ENCODE results near the gene HTRA3. TPM values are rescaled to one million over a fixed set of nuclear protein-coding genes. Genes with fewer than 3 reads are reported as not detected.

The HTRA3 gene
- total and polyA plus RNA-seq, 5 donors = 52.8 to 133 (median 89.3) TPM

- intact Hi-C loops (cut with DNase I) = no loop called here
- ATAC-seq (no peak), DNase-seq (no peak)
- no peaks in the 10 kb centered on the region for H3K9me3 ChIP-seq (ENCODE audit: control insufficient read depth, low read length)
- no peak overlapping the region for H3K27ac ChIP-seq (ENCODE audit: low read length)
- no peak overlapping the region for H3K4me3 ChIP-seq (ENCODE audit: low read length)
- WGBS = 90% methylated on average over 1 of the region's 1 CpG
- no peaks in the 10 kb centered on the region for H3K27me3 ChIP-seq (ENCODE audit: control insufficient read depth, insufficient read depth)
- no peaks in the 10 kb centered on the region for H3K4me1 ChIP-seq (ENCODE audit: control insufficient read depth, insufficient read depth, low read length)
These were observed 31.3 kb downstream of the HTRA3 start for GRCh38 chr4:8300832-8301231.

- WGBS = 97% methylated on average over 22 of the region's 22 CpGs
- ATAC-seq = no peak
- no peaks in the 10 kb centered on the region for H3K27me3 ChIP-seq (ENCODE audit: control insufficient read depth, insufficient read depth)
- intact Hi-C loops (cut with DNase I) = no loop called here
- peak in 1 of 3 donors; percentile 43 for DNase-seq
- no peaks in the 10 kb centered on the region for H3K9me3 ChIP-seq (ENCODE audit: control insufficient read depth, low read length)
- peaks cover 4% of the 10 kb centered on the region for H3K4me1 ChIP-seq (ENCODE audit: control insufficient read depth, insufficient read depth, low read length)
- H3K27ac ChIP-seq (ENCODE audit: low read length) = no peak overlapping the region
- no peak overlapping the region for H3K4me3 ChIP-seq (ENCODE audit: low read length)
These were observed 32.5 kb downstream of the HTRA3 start for GRCh38 chr4:8301851-8302730.

GRCh38 chr4:8303081-8303480 is 33.5 kb downstream of the HTRA3 start:
- peak in 1 of 3 donors; percentile 12 for DNase-seq
- intact Hi-C loops (cut with DNase I) = no loop called here
- ATAC-seq = no peak
- Histone ChIP-seq H3K4me1 (ENCODE audit: control insufficient read depth, insufficient read depth, low read length) (peaks cover 4% of the 10 kb centered on the region), H3K4me3 (ENCODE audit: low read length) (no peak overlapping the region), H3K27ac (ENCODE audit: low read length) (no peak overlapping the region), H3K9me3 (ENCODE audit: control insufficient read depth, low read length) (no peaks in the 10 kb centered on the region), H3K27me3 (ENCODE audit: control insufficient read depth, insufficient read depth) (no peaks in the 10 kb centered on the region)
- 79% methylated on average over 4 of the region's 4 CpGs for WGBS

- Histone ChIP-seq H3K27ac (ENCODE audit: low read length) (no peak overlapping the region), H3K4me3 (ENCODE audit: low read length) (no peak overlapping the region), H3K4me1 (ENCODE audit: control insufficient read depth, insufficient read depth, low read length) (peaks cover 4% of the 10 kb centered on the region), H3K27me3 (ENCODE audit: control insufficient read depth, insufficient read depth) (no peaks in the 10 kb centered on the region), H3K9me3 (ENCODE audit: control insufficient read depth, low read length) (no peaks in the 10 kb centered on the region)
- ATAC-seq (no peak), DNase-seq (peak in 1 of 3 donors; percentile 50)
- intact Hi-C loops (cut with DNase I) = no loop called here
- WGBS = 85% methylated on average over 13 of the region's 13 CpGs
These were observed 34.1 kb downstream of the HTRA3 start for GRCh38 chr4:8303485-8304281.

- peaks cover 4% of the 10 kb centered on the region for H3K4me1 ChIP-seq (ENCODE audit: control insufficient read depth, insufficient read depth, low read length)
- H3K27me3 ChIP-seq (ENCODE audit: control insufficient read depth, insufficient read depth) = no peaks in the 10 kb centered on the region
- DNase-seq (peak in 1 of 3 donors; percentile 30), ATAC-seq (no peak)
- no peaks in the 10 kb centered on the region for H3K9me3 ChIP-seq (ENCODE audit: control insufficient read depth, low read length)
- intact Hi-C loops (cut with DNase I) = no loop called here
- no peak overlapping the region for H3K27ac ChIP-seq (ENCODE audit: low read length)
- no peak overlapping the region for H3K4me3 ChIP-seq (ENCODE audit: low read length)
- WGBS = 86% methylated on average over 14 of the region's 14 CpGs
These were observed 35.5 kb downstream of the HTRA3 start for GRCh38 chr4:8304827-8305695.

- ATAC-seq = peak; percentile 45 to 47
- Histone ChIP-seq H3K27me3 (ENCODE audit: control insufficient read depth, insufficient read depth) (no peaks in the 10 kb centered on the region), H3K4me1 (ENCODE audit: control insufficient read depth, insufficient read depth, low read length) (peaks cover 4% of the 10 kb centered on the region), H3K4me3 (ENCODE audit: low read length) (no peak overlapping the region), H3K9me3 (ENCODE audit: control insufficient read depth, low read length) (no peaks in the 10 kb centered on the region), H3K27ac (ENCODE audit: low read length) (no peak overlapping the region)
- 62% methylated on average over 35 of the region's 35 CpGs for WGBS
- DNase-seq = peak; percentile 74 to 91 (median 90)
- intact Hi-C loops (cut with DNase I) = no loop called here
These were observed 36.4 kb downstream of the HTRA3 start for GRCh38 chr4:8305851-8306471.

GRCh38 chr4:8306511-8307021 is 37.0 kb downstream of the HTRA3 start:
- Histone ChIP-seq H3K4me3 (ENCODE audit: low read length) (no peak overlapping the region), H3K27ac (ENCODE audit: low read length) (no peak overlapping the region), H3K4me1 (ENCODE audit: control insufficient read depth, insufficient read depth, low read length) (peaks cover 4% of the 10 kb centered on the region), H3K27me3 (ENCODE audit: control insufficient read depth, insufficient read depth) (no peaks in the 10 kb centered on the region), H3K9me3 (ENCODE audit: control insufficient read depth, low read length) (no peaks in the 10 kb centered on the region)
- WGBS = 35% methylated on average over 16 of the region's 16 CpGs
- ATAC-seq (peak; percentile 7 to 19), DNase-seq (peak in 2 of 3 donors; percentile 80)
- intact Hi-C loops (cut with DNase I) = no loop called here

- Histone ChIP-seq H3K27me3 (ENCODE audit: control insufficient read depth, insufficient read depth) (no peaks in the 10 kb centered on the region), H3K9me3 (ENCODE audit: control insufficient read depth, low read length) (no peaks in the 10 kb centered on the region), H3K4me1 (ENCODE audit: control insufficient read depth, insufficient read depth, low read length) (peaks cover 4% of the 10 kb centered on the region), H3K4me3 (ENCODE audit: low read length) (no peak overlapping the region), H3K27ac (ENCODE audit: low read length) (no peak overlapping the region)
- ATAC-seq (peak in 1 of 2 donors; percentile 2), DNase-seq (peak in 2 of 3 donors; percentile 62 to 65)
- 70% methylated on average over 11 of the region's 11 CpGs for WGBS
- intact Hi-C loops (cut with DNase I) = no loop called here
These were observed 37.6 kb downstream of the HTRA3 start for GRCh38 chr4:8307121-8307520.

GRCh38 chr4:8307714-8308113 is 38.2 kb downstream of the HTRA3 start:
- Histone ChIP-seq H3K4me3 (ENCODE audit: low read length) (no peak overlapping the region), H3K4me1 (ENCODE audit: control insufficient read depth, insufficient read depth, low read length) (peaks cover 4% of the 10 kb centered on the region), H3K9me3 (ENCODE audit: control insufficient read depth, low read length) (no peaks in the 10 kb centered on the region), H3K27ac (ENCODE audit: low read length) (no peak overlapping the region), H3K27me3 (ENCODE audit: control insufficient read depth, insufficient read depth) (no peaks in the 10 kb centered on the region)
- intact Hi-C loops (cut with DNase I) = no loop called here
- DNase-seq (peak in 1 of 3 donors; percentile 43), ATAC-seq (no peak)
- 95% methylated on average over 7 of the region's 7 CpGs for WGBS

GRCh38 chr4:8308144-8308543 is 38.6 kb downstream of the HTRA3 start:
- H3K9me3 ChIP-seq (ENCODE audit: control insufficient read depth, low read length) = no peaks in the 10 kb centered on the region
- intact Hi-C loops (cut with DNase I) = no loop called here
- no peak overlapping the region for H3K27ac ChIP-seq (ENCODE audit: low read length)
- no peaks in the 10 kb centered on the region for H3K27me3 ChIP-seq (ENCODE audit: control insufficient read depth, insufficient read depth)
- no peak overlapping the region for H3K4me3 ChIP-seq (ENCODE audit: low read length)
- H3K4me1 ChIP-seq (ENCODE audit: control insufficient read depth, insufficient read depth, low read length) = peaks cover 4% of the 10 kb centered on the region
- 95% methylated on average over 9 of the region's 9 CpGs for WGBS
- DNase-seq (peak in 2 of 3 donors; percentile 52 to 56), ATAC-seq (no peak)

Data from right cardiac atrium (tissue), 5 donors.